ENCODE data around the gene CRTC3. TPM values are rescaled to one million over a fixed set of nuclear protein-coding genes. Genes with fewer than 3 reads are reported as not detected.

CRTC3 gene
- total RNA-seq, 1 experiment from 2014 or later = 3.9 TPM

- H3K14ac ChIP-seq (ENCODE audit: insufficient read depth, low read length) = no peak overlapping the region
- Mint-ChIP-seq H3K4me3 (no peak overlapping the region), H3K4me1 (no peaks in the 10 kb centered on the region), H3K9me3 (no peaks in the 10 kb centered on the region), H3K27ac (peak overlapping the region in 2 of 3 experiments; percentile 5 to 46; a peak in 2 of 7 replicates), H3K36me3 (ENCODE audit: insufficient read depth in 1 of 3, low read depth in 3 of 3) (peaks cover 23 to 73% (median 60%) of the 10 kb centered on the region in 3 experiments; a peak in 6 of 7 replicates), H3K27me3 (ENCODE audit: low read depth) (no peaks in the 10 kb centered on the region)
- H2BK5ac ChIP-seq (ENCODE audit: insufficient read length, low read length) = no peak overlapping the region
- H3K27me3 ChIP-seq (ENCODE audit: insufficient read depth, low read length) = no peaks in the 10 kb centered on the region
- WGBS (ENCODE audit: extremely low coverage, insufficient read length, low lambda C conversion rate) = no CpG with 5 or more reads among the region's 7 CpGs
- no peak overlapping the region for H3K23ac ChIP-seq (ENCODE audit: insufficient read length, low read depth, low read length)
- H2BK12ac ChIP-seq (ENCODE audit: insufficient read length, low read depth, low read length) = no peak overlapping the region
- no peaks in the 10 kb centered on the region for H3K79me1 ChIP-seq (ENCODE audit: insufficient read depth, low read depth, low read length, poor library complexity, severe bottlenecking)
- H3K27ac ChIP-seq (ENCODE audit: insufficient read length, low read depth, low read length) = no peak overlapping the region
- no peaks in the 10 kb centered on the region for H3K4me1 ChIP-seq (ENCODE audit: insufficient read depth, low read length)
- no peak overlapping the region for H3K56ac ChIP-seq (ENCODE audit: insufficient read length, low read depth, low read length)
- H2AFZ ChIP-seq (ENCODE audit: low read length) = no peak overlapping the region
- H4K20me1 ChIP-seq (ENCODE audit: control insufficient read depth, insufficient read depth, insufficient read length) = no peaks in the 10 kb centered on the region
- H3K18ac ChIP-seq (ENCODE audit: insufficient read length, low read depth, low read length) = no peak overlapping the region
- H2BK120ac ChIP-seq (ENCODE audit: low read depth, low read length, poor library complexity, severe bottlenecking) = no peak overlapping the region
- H4K5ac ChIP-seq (ENCODE audit: insufficient read length, low read depth, low read length) = no peak overlapping the region
- H2BK15ac ChIP-seq (ENCODE audit: low read depth, low read length) = no peak overlapping the region
- TF ChIP-seq, protein P1, sequence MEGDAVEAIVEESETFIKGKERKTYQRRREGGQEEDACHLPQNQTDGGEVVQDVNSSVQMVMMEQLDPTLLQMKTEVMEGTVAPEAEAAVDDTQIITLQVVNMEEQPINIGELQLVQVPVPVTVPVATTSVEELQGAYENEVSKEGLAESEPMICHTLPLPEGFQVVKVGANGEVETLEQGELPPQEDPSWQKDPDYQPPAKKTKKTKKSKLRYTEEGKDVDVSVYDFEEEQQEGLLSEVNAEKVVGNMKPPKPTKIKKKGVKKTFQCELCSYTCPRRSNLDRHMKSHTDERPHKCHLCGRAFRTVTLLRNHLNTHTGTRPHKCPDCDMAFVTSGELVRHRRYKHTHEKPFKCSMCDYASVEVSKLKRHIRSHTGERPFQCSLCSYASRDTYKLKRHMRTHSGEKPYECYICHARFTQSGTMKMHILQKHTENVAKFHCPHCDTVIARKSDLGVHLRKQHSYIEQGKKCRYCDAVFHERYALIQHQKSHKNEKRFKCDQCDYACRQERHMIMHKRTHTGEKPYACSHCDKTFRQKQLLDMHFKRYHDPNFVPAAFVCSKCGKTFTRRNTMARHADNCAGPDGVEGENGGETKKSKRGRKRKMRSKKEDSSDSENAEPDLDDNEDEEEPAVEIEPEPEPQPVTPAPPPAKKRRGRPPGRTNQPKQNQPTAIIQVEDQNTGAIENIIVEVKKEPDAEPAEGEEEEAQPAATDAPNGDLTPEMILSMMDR (conservative IDR thresholded peaks at IDR 0.05) = peak; percentile 89
- H2AK5ac ChIP-seq (ENCODE audit: insufficient read length, low read length) = no peak overlapping the region
- H2BK20ac ChIP-seq (ENCODE audit: low read depth, low read length, poor library complexity, severe bottlenecking) = no peak overlapping the region
- H4K8ac ChIP-seq (replicated peaks; ENCODE audit: insufficient read length, low read depth, low read length) = no peak overlapping the region
- H3K23me2 ChIP-seq (ENCODE audit: insufficient read length, low read depth, low read length, poor library complexity, severe bottlenecking) = no peaks in the 10 kb centered on the region
- no peak overlapping the region for H3T11ph ChIP-seq (ENCODE audit: low read length)
- H3K79me2 ChIP-seq (ENCODE audit: insufficient read depth, low read length) = no peaks in the 10 kb centered on the region
- H4K91ac ChIP-seq (ENCODE audit: insufficient read length, low read depth, low read length) = no peak overlapping the region
- H3K4ac ChIP-seq (ENCODE audit: low read depth, low read length) = no peak overlapping the region
- no peak overlapping the region for H3K9ac ChIP-seq (ENCODE audit: extremely low read depth, insufficient read length, low read length)
- DNase-seq = peak; percentile 41
- no peaks in the 10 kb centered on the region for H3K9me3 ChIP-seq (ENCODE audit: control insufficient read depth, low read depth, low read length)
- H3K4me2 ChIP-seq (ENCODE audit: insufficient read depth, insufficient read length, low read length) = no peak overlapping the region
These were observed 47.4 kb upstream of the CRTC3 start for GRCh38 chr15:90482124-90483011.
